SK-N-SH (cell line): ENCODE results near the gene TEAD1. TPM values are rescaled to one million over a fixed set of nuclear protein-coding genes. Genes with fewer than 3 reads are reported as not detected.

Experiments used
- CTCF ChIA-PET: fragments of 300-600, 350-600 bp; formaldehyde crosslinking; extraction: SDS; loops from one replicate; lab custom pipeline; 2021; lab: Yijun Ruan, JAX
- POLR2A ChIA-PET: fragments of 350-600 bp; sonication (Branson Sonifier 250); formaldehyde crosslinking; extraction: SDS; loops from one replicate; lab custom pipeline; 2020; ENCODE audit warnings: antibody characterized with exemption, inconsistent platforms; lab: Yijun Ruan, JAX
- DNase-seq: peaks from one replicate; pipeline ENCODE4 v3.0.0; 2012
- H2AFZ ChIP-seq: fragments of 200-600 bp; sonication (generic); 2 replicates; pipeline ENCODE4 v1.8.1; 2016; ENCODE audit warnings: antibody characterized with exemption, mild to moderate bottlenecking, low read depth
- H3F3A ChIP-seq: fragments of 200-600 bp; sonication (generic); replicated peaks from 2 replicates; pipeline ENCODE3; 2016; ENCODE audit warnings: antibody characterized with exemption, mild to moderate bottlenecking; ENCODE audit not compliant: insufficient read depth
- H3K27ac ChIP-seq, 2 experiments: fragments of 200-500 bp in 1 of 2; fragments of 200-600 bp in 1 of 2; sonication (Bioruptor generic) in 1 of 2; sonication (generic), shearing (Covaris generic) in 1 of 2; 2 replicates each; pipeline versions ENCODE4 v1.5.1 to v1.6.1; 2014 to 2016; ENCODE audit warnings: low read depth in 2 of 2, inconsistent platforms in 1 of 2, low read length in 1 of 2, mild to moderate bottlenecking in 1 of 2, mixed read lengths in 1 of 2
- H3K27me3 ChIP-seq: fragments of 200-600 bp; sonication (generic), shearing (Covaris generic); 2 replicates; pipeline ENCODE4 v1.6.1; 2016; ENCODE audit warnings: mixed run types; ENCODE audit not compliant: insufficient read depth
- H3K36me3 ChIP-seq, 2 experiments: fragments of 200-500 bp in 1 of 2; fragments of 200-600 bp in 1 of 2; sonication (Bioruptor generic) in 1 of 2; sonication (generic) in 1 of 2; replicated peaks in 1 of 2; 2 replicates each; pipeline versions ENCODE3 to v1.5.1; 2014 to 2016; ENCODE audit warnings: low read length in 1 of 2, mild to moderate bottlenecking in 1 of 2; ENCODE audit not compliant: insufficient read depth in 2 of 2, control insufficient read depth in 1 of 2
- H3K4me1 ChIP-seq, 2 experiments: fragments of 200-500 bp in 1 of 2; fragments of 200-600 bp in 1 of 2; sonication (Bioruptor generic) in 1 of 2; sonication (generic), shearing (Covaris generic) in 1 of 2; 2 replicates each; pipeline versions ENCODE4 v1.5.1 to v1.6.1; 2014 to 2016; ENCODE audit warnings: low read depth in 1 of 2, low read length in 1 of 2, mixed run types in 1 of 2; ENCODE audit not compliant: insufficient read depth in 2 of 2, control insufficient read depth in 1 of 2
- H3K4me2 ChIP-seq: fragments of 200-600 bp; sonication (generic), shearing (Covaris generic); 2 replicates; pipeline ENCODE4 v1.6.1; 2017; ENCODE audit warnings: mixed run types
- H3K4me3 ChIP-seq, 2 experiments: fragments of 200-500 bp in 1 of 2; fragments of 200-600 bp in 1 of 2; sonication (Bioruptor generic) in 1 of 2; sonication (generic), shearing (Covaris generic) in 1 of 2; 2 replicates each; pipeline versions ENCODE4 v1.5.1 to v1.8.1; 2014 to 2016; ENCODE audit warnings: low read depth in 2 of 2, inconsistent platforms in 1 of 2, low read length in 1 of 2, mild to moderate bottlenecking in 1 of 2, mixed read lengths in 1 of 2, moderate library complexity in 1 of 2
- H3K79me2 ChIP-seq: fragments of 200-600 bp; sonication (generic); 2 replicates; pipeline ENCODE4 v1.8.1; 2017; ENCODE audit warnings: mild to moderate bottlenecking; ENCODE audit not compliant: insufficient read depth
- H3K9ac ChIP-seq: fragments of 200-600 bp; sonication (generic); 2 replicates; pipeline ENCODE4 v1.6.1; 2017; ENCODE audit warnings: mixed run types
- H3K9me2 ChIP-seq: fragments of 200-600 bp; sonication (generic); 2 replicates; pipeline ENCODE4 v1.6.1; 2017; ENCODE audit warnings: mixed run types
- H3K9me3 ChIP-seq: fragments of 200-600 bp; sonication (generic); 2 replicates; pipeline ENCODE4 v1.6.1; 2017; ENCODE audit warnings: mixed run types, mild to moderate bottlenecking, moderate library complexity
- H4K20me1 ChIP-seq: fragments of 200-600 bp; sonication (generic); 2 replicates; pipeline ENCODE4 v1.6.1; 2017; ENCODE audit warnings: mild to moderate bottlenecking, mixed run types; ENCODE audit not compliant: insufficient read depth
- EP300 ChIP-seq, 2 experiments: IDR thresholded peaks; 2 replicates each; pipeline versions ENCODE4 v1.4.0 to v1.6.1; 2012; ENCODE audit warnings: borderline replicate concordance in 1 of 2, low read depth in 1 of 2, low read length in 1 of 2
- EZH2phosphoT487 ChIP-seq: fragments of 200-600 bp; sonication (generic); IDR thresholded peaks from 2 replicates; pipeline ENCODE4 v1.6.1; 2017; ENCODE audit warnings: low read depth, mixed run types, mild to moderate bottlenecking, antibody characterized with exemption, moderate library complexity, borderline replicate concordance
- FOSL2 ChIP-seq: IDR thresholded peaks from 2 replicates; pipeline ENCODE4 v1.4.0; 2012; ENCODE audit warnings: low read depth, mild to moderate bottlenecking, moderate library complexity, borderline replicate concordance
- FOXM1 ChIP-seq: IDR thresholded peaks from 2 replicates; pipeline ENCODE4 v1.4.0; 2012; ENCODE audit warnings: low read depth, mild to moderate bottlenecking
- GABPA ChIP-seq: IDR thresholded peaks from 2 replicates; pipeline ENCODE4 v1.4.0; 2012; ENCODE audit warnings: low read depth, mild to moderate bottlenecking
- IRF3 ChIP-seq: fragments of 150-350 bp; IDR thresholded peaks from 2 replicates; pipeline ENCODE4 v1.6.1; 2016; ENCODE audit warnings: mild to moderate bottlenecking, low read depth, low read length
- JUND ChIP-seq: IDR thresholded peaks from 2 replicates; pipeline ENCODE4 v1.4.0; 2012
- MAX ChIP-seq: IDR thresholded peaks from 2 replicates; pipeline ENCODE4 v1.4.0; 2012; ENCODE audit warnings: low read depth
- MEF2A ChIP-seq: IDR thresholded peaks from 2 replicates; pipeline ENCODE4 v1.4.0; 2012; ENCODE audit warnings: low read depth, borderline replicate concordance
- MXI1 ChIP-seq: IDR thresholded peaks from 2 replicates; pipeline ENCODE4 v1.6.1; 2012; ENCODE audit warnings: mild to moderate bottlenecking, low read depth, low read length, improper control_type of control experiment
- NFIC ChIP-seq: IDR thresholded peaks from 2 replicates; pipeline ENCODE4 v1.4.0; 2012; ENCODE audit warnings: borderline replicate concordance
- PBX3 ChIP-seq: IDR thresholded peaks from 2 replicates; pipeline ENCODE4; 2012
- POLR2AphosphoS5 ChIP-seq: IDR thresholded peaks from 2 replicates; pipeline ENCODE4 v1.6.1; 2012; ENCODE audit warnings: low read depth, low read length
- RAD21 ChIP-seq: IDR thresholded peaks from 2 replicates; pipeline ENCODE4 v1.6.1; 2012; ENCODE audit warnings: mild to moderate bottlenecking, low read length
- RCOR1 ChIP-seq: fragments of 150-350 bp; IDR thresholded peaks from 2 replicates; pipeline ENCODE4 v1.6.1; 2017; ENCODE audit warnings: antibody characterized with exemption, low read length
- REST ChIP-seq: IDR thresholded peaks from 2 replicates; pipeline ENCODE4 v1.6.1; 2012; ENCODE audit warnings: mild to moderate bottlenecking, low read depth, low read length, moderate library complexity
- RFX5 ChIP-seq: IDR thresholded peaks from 2 replicates; pipeline ENCODE4 v1.6.1; 2012; ENCODE audit warnings: mild to moderate bottlenecking, improper control_type of control experiment, low read length
- RXRA ChIP-seq: IDR thresholded peaks from 2 replicates; pipeline ENCODE4 v1.4.0; 2012; ENCODE audit warnings: low read depth, mild to moderate bottlenecking, borderline replicate concordance
- SIN3A ChIP-seq: IDR thresholded peaks from 2 replicates; pipeline ENCODE4 v1.6.1; 2012; ENCODE audit warnings: low read depth, mild to moderate bottlenecking, low read length, moderate library complexity, borderline replicate concordance
- SMC3 ChIP-seq: IDR thresholded peaks from 2 replicates; pipeline ENCODE4 v1.6.1; 2012; ENCODE audit warnings: low read depth, low read length, improper control_type of control experiment
- TCF12 ChIP-seq: IDR thresholded peaks from 2 replicates; pipeline ENCODE4 v1.4.0; 2012
- TEAD4 ChIP-seq: IDR thresholded peaks from 2 replicates; pipeline ENCODE4 v1.4.0; 2012; ENCODE audit warnings: mild to moderate bottlenecking, borderline replicate concordance; ENCODE audit not compliant: insufficient read depth
- USF2 ChIP-seq: fragments of 150-350 bp; IDR thresholded peaks from 2 replicates; pipeline ENCODE4 v1.6.1; 2017; ENCODE audit warnings: antibody characterized with exemption, low read length, low read depth, borderline replicate concordance
- YY1 ChIP-seq: IDR thresholded peaks from 2 replicates; pipeline ENCODE4 v1.4.0; 2012; ENCODE audit warnings: low read depth, mild to moderate bottlenecking
- ZBTB33 ChIP-seq: IDR thresholded peaks from 2 replicates; pipeline ENCODE4 v1.4.0; 2012; ENCODE audit warnings: low read depth, borderline replicate concordance
- WGBS: methylation state at CpG from one replicate; pipeline ENCODE4 v1.1.6; 2017; ENCODE audit warnings: low lambda C conversion rate; 5-methylcytosine and 5-hydroxymethylcytosine counted together
- polyA plus RNA-seq, 3 experiments: library from polyadenylated mRNA; depleted of rRNA; stranded (reverse); fragments of >200 nt; gene quantifications; 2 replicates each; pipeline ENCODE4 v1.2.3, GENCODE V29; 2012

Gene TEAD1
- polyA plus RNA-seq, 1 of the 3 experiments (the other 2 are of a cell fraction) = 31.2 TPM

- H2AFZ ChIP-seq = no peak overlapping the region
- no peaks in the 10 kb centered on the region for H3K9me2 ChIP-seq
- H3K4me2 ChIP-seq = peak overlapping the region; percentile 10; the same call in 1 of the 2 replicates
- H3K4me3 ChIP-seq = no peak overlapping the region
- H3K79me2 ChIP-seq = peaks cover 100% of the 10 kb centered on the region
- peaks cover under 1% of the 10 kb centered on the region for H3F3A ChIP-seq
- DNase-seq = peak; percentile 72
- no peak overlapping the region for H3K9ac ChIP-seq
- peaks cover 19 to 26% of the 10 kb centered on the region in 2 experiments; a peak in 3 of 4 replicates for H3K4me1 ChIP-seq
- no peaks in the 10 kb centered on the region for H3K27me3 ChIP-seq
- ChIA-PET POLR2A (interaction anchor here (1.1 to 1.2 kb wide), 2 partner anchors 14 to 68 kb away, joined by 4 read pairs; no protein-coding TSS in a partner anchor), CTCF (interaction anchor here (0.6 to 2.3 kb wide), 6 partner anchors 11 to 1079 kb away, joined by 3 to 8 read pairs (median 4); no protein-coding TSS in a partner anchor)
- H3K9me3 ChIP-seq = no peaks in the 10 kb centered on the region
- H4K20me1 ChIP-seq = peaks cover 94% of the 10 kb centered on the region
- whole genome bisulfite sequencing = 31% methylated on average over 6 of the region's 6 CpGs
- H3K27ac ChIP-seq = peak overlapping the region; percentile 40 to 52
- H3K36me3 ChIP-seq = peaks cover 0 to 5% of the 10 kb centered on the region in 2 experiments
- TF ChIP-seq TEAD4 (no peak), RXRA (no peak), EZH2phosphoT487 (no peak), RCOR1 (no peak), YY1 (no peak), JUND (peak; percentile 17; the same call in 1 of the 2 replicates), POLR2AphosphoS5 (no peak; the same call in 1 of the 2 replicates), IRF3 (no peak), USF2 (no peak), REST (0 out of 2 replicates have a peak, but pooled peaks have one; percentile 9), MAX (peak; percentile 83), RAD21 (peak; percentile 12; the same call in 1 of the 2 replicates), MXI1 (no peak), TCF12 (peak; percentile 64; the same call in 1 of the 2 replicates), EP300 (IDR thresholded peaks at IDR 0.05; ENCODE audit: borderline replicate concordance in 1 of 2, low read depth in 1 of 2, low read length in 1 of 2) (peak in 1 of 2 experiments; percentile 58; a peak in 1 of 4 replicates), ZBTB33 (no peak), SMC3 (no peak), GABPA (no peak), MEF2A (no peak), PBX3 (0 out of 2 replicates have a peak, but pooled peaks have one; percentile 9), FOXM1 (no peak), RFX5 (no peak), NFIC (peak; percentile 96), FOSL2 (no peak), SIN3A (no peak)
These were observed 72.4 kb downstream of the TEAD1 start for GRCh38 chr11:12746593-12747097.
